Breast epithelium (tissue), 4 donors: Measurements from ENCODE around the gene PLXNA2. TPM values are rescaled to one million over a fixed set of nuclear protein-coding genes. Genes with fewer than 3 reads are reported as not detected.

Experiments used
- DNase-seq, 2 donors: peaks; one replicate each; pipeline ENCODE4 v3.0.0-alpha.2; 2019; ENCODE audit warnings: low spot score in 2 of 2
- H3K27ac ChIP-seq, 2 donors: fragments of 200-600 bp; sonication (generic) in 1 of 2; one replicate each; pipeline ENCODE4 v1.5.1; 2016 to 2019; ENCODE audit warnings: mild to moderate bottlenecking in 1 of 2
- H3K27me3 ChIP-seq, 2 donors: fragments of 200-600 bp; sonication (generic) in 1 of 2; one replicate each; pipeline versions ENCODE4 v1.5.1 to v1.6.0; 2017 to 2019; ENCODE audit warnings: control low read depth in 1 of 2, mild to moderate bottlenecking in 1 of 2
- H3K36me3 ChIP-seq: fragments of 200-600 bp; one replicate; pipeline ENCODE4 v1.5.1; 2019
- H3K4me1 ChIP-seq, 2 donors: fragments of 200-600 bp; sonication (generic); one replicate each; pipeline ENCODE4 v1.5.1; 2016 to 2019; ENCODE audit warnings: control low read depth in 1 of 2
- H3K4me3 ChIP-seq, 3 donors: fragments of 200-600 bp; sonication (generic); 1 replicate in 2 of 3; 2 replicates in 1 of 3; pipeline ENCODE4 v1.5.1; 2016 to 2019; ENCODE audit warnings: mild to moderate bottlenecking in 3 of 3, moderate library complexity in 2 of 3
- H3K9me3 ChIP-seq, 2 donors: fragments of 200-600 bp; sonication (generic) in 1 of 2; one replicate each; pipeline ENCODE4 v1.5.1; 2016 to 2019; ENCODE audit warnings: control low read depth in 1 of 2
- POLR2A ChIP-seq: fragments of 450-650 bp; IDR thresholded peaks from one replicate; pipeline ENCODE4 v1.6.1; 2016; ENCODE audit warnings: antibody characterized with exemption, mild to moderate bottlenecking, moderate library complexity
- POLR2AphosphoS5 ChIP-seq, 3 donors: sonication (generic); formaldehyde crosslinking; IDR thresholded peaks; one replicate each; pipeline ENCODE4 v1.6.1; 2017; ENCODE audit warnings: antibody characterized with exemption in 3 of 3
- intact Hi-C: fragments of 100-400 bp; cut with DNase I; formaldehyde crosslinking; loops from one replicate; pipeline ENCODE4 v1.15.1; 2023; ENCODE audit warnings: low total_unique reads
- total RNA-seq, 3 donors: library from RNA; depleted of rRNA; stranded (reverse); fragments of >200 nt; gene quantifications; one replicate each; pipeline ENCODE4 v1.1.0, GENCODE V29; 2016
- TF ChIP-seq, protein P1 (sequence below), 3 donors: fragments of 450-650 bp; IDR thresholded peaks; one replicate each; pipeline ENCODE4 v1.5.1; 2016 to 2017; ENCODE audit warnings: antibody characterized with exemption in 3 of 3, mild to moderate bottlenecking in 3 of 3, moderate library complexity in 3 of 3

The PLXNA2 gene
- total RNA-seq, 3 donors from 2014 or later, result 11.3 to 18.2 (median 11.5) TPM

DNA sequence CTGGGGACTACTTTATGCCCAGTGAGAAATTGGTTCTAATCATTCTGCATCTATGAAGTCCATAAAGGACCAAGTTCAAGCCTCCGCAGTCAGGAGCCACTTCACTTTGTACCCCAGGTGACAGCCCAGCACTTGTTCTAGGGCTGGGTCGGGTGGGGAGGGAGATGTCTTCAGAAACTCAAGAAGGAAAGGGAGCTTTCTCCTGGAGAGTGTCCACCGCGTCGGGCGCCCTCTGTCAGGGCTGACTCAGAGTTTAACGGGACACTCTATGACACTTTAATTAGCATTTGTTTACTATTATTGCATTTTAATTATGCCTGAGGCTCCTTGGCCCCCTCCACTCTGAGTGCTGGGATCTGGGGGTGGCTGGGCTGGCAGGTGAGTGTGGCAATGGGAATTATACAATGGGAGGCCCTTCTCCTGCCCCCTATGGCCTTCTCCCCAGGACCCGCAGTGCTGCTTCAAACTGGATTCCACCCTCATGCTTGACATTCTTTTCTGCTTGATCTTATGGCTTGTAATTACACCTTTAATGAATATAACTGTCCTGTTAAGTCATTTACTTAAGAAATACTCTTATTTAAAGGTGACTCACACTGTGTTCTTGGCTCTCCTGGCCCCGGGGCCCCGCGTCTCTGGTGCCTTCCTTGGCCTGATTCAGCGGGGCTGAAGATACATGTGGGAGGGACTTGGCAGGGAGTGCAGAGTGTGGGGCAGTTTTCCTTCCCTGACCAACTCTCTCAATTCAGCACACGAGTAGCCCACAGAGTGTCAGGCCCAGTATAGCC lies 136.6 kb downstream of the PLXNA2 start:
- no peaks in the 10 kb centered on the region for H3K27me3 ChIP-seq
- no peak overlapping the region for H3K4me3 ChIP-seq
- DNase-seq, result no peak
- TF ChIP-seq POLR2A (no peak), POLR2AphosphoS5 (IDR thresholded peaks at IDR 0.05) (no peak)
- TF ChIP-seq, protein P1, sequence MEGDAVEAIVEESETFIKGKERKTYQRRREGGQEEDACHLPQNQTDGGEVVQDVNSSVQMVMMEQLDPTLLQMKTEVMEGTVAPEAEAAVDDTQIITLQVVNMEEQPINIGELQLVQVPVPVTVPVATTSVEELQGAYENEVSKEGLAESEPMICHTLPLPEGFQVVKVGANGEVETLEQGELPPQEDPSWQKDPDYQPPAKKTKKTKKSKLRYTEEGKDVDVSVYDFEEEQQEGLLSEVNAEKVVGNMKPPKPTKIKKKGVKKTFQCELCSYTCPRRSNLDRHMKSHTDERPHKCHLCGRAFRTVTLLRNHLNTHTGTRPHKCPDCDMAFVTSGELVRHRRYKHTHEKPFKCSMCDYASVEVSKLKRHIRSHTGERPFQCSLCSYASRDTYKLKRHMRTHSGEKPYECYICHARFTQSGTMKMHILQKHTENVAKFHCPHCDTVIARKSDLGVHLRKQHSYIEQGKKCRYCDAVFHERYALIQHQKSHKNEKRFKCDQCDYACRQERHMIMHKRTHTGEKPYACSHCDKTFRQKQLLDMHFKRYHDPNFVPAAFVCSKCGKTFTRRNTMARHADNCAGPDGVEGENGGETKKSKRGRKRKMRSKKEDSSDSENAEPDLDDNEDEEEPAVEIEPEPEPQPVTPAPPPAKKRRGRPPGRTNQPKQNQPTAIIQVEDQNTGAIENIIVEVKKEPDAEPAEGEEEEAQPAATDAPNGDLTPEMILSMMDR (IDR thresholded peaks at IDR 0.05), result no peak
- no peaks in the 10 kb centered on the region for H3K9me3 ChIP-seq
- H3K4me1 ChIP-seq, result no peaks in the 10 kb centered on the region
- H3K36me3 ChIP-seq, result no peaks in the 10 kb centered on the region
- H3K27ac ChIP-seq, result no peak overlapping the region
- intact Hi-C loops, result no loop called here

DNA sequence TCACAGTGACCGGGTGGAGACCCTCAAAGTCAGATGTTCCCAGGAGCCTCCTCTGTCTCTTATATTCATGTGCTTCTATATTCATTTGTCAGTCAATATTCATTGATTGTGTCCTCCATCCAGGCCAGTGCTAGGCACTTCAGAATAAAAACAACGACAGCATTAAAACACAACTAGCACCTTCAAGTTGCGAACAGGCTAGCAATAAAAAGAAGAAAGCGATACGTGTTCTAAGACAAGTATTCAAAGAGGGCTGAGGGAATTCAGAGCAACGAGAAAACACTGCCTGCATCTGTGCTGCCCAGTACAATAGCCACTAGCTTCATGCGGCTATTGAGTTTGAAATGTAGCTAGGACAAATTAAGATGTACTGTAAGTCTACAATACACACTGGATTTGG lies 138.0 kb downstream of the PLXNA2 start:
- Histone ChIP-seq H3K4me1 (no peaks in the 10 kb centered on the region), H3K4me3 (no peak overlapping the region), H3K9me3 (no peaks in the 10 kb centered on the region), H3K27ac (no peak overlapping the region), H3K36me3 (no peaks in the 10 kb centered on the region), H3K27me3 (no peaks in the 10 kb centered on the region)
- DNase-seq, result no peak
- no peak for TF ChIP-seq POLR2AphosphoS5 (IDR thresholded peaks at IDR 0.05)
- TF ChIP-seq POLR2A, result no peak
- TF ChIP-seq, protein P1 (IDR thresholded peaks at IDR 0.05), result no peak
- intact Hi-C loops, result no loop called here

DNA sequence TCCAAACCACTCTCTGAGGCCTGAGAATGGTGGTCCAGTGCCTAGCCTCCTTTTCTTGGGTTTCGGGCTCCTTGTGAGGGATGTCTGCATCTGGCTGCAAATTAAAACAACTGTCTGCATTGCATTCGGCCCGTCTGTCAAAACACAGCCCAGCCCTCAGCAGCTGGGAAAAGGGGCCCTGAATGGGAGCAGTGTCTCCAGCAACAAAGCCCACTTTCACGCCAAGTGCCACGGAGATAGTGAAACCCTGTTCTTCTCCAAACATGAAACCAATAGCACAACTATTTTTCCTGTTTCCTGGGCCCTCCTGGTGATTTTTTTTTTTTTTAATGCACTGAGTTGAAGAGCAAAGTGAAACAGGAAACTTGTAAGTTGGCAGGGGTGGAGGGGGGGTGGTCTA lies 138.4 kb downstream of the PLXNA2 start:
- H3K27me3 ChIP-seq, result no peaks in the 10 kb centered on the region
- no peaks in the 10 kb centered on the region for H3K4me1 ChIP-seq
- no peak for DNase-seq
- no peak for TF ChIP-seq POLR2AphosphoS5 (IDR thresholded peaks at IDR 0.05)
- no peaks in the 10 kb centered on the region for H3K36me3 ChIP-seq
- no peak overlapping the region for H3K4me3 ChIP-seq
- intact Hi-C loops, result no loop called here
- H3K9me3 ChIP-seq, result no peaks in the 10 kb centered on the region
- H3K27ac ChIP-seq, result no peak overlapping the region

DNA sequence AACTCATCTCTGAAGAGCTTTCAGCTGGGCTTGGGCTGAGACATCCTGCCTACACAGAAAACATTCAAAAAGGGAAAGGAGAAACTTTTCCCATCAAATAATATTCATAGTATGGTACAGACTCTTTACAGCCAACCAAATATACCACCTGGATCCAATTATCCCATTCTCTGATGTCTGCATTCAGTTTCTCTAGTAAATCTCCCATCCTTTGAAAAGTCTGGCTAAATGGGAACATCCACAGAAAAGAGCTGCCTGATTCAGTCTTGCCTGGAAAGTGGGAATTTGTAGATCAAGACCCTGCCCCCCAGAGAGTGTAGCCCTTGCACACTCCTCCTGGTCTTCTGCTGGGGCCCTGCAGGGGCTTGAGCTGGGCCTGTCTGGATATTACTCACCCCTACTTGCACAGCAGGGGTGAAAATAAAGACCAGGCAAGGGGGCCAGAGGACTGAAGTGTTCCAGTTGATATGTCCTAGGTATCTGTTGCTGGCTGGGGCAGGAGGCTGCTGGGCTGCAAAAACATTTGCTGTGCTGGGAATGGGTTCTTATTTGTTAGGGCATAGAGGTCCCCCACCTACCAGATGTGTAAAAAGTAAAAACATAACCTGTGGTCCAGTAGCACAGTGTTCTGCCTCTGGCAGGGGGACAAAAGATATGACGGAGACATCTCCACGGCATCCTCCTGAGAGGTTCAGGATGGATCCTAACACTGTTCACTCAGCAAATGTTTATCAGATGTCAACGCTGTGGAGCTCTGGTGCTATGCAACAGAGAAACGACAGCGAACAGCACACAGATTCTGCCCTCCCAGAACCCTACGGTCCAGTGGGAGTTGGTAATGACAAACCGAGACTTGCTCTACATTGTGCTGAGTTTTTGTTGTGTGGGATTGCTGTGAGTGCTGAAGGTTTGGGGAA lies 140.3 kb downstream of the PLXNA2 start:
- Histone ChIP-seq H3K4me1 (no peaks in the 10 kb centered on the region), H3K4me3 (no peak overlapping the region), H3K27me3 (no peaks in the 10 kb centered on the region), H3K27ac (no peak overlapping the region), H3K9me3 (no peaks in the 10 kb centered on the region), H3K36me3 (no peaks in the 10 kb centered on the region)
- no peak for DNase-seq
- TF ChIP-seq POLR2AphosphoS5 (IDR thresholded peaks at IDR 0.05), result no peak
- TF ChIP-seq POLR2A, result no peak
- TF ChIP-seq, protein P1 (IDR thresholded peaks at IDR 0.05), result no peak
- intact Hi-C loops, result no loop called here

DNA sequence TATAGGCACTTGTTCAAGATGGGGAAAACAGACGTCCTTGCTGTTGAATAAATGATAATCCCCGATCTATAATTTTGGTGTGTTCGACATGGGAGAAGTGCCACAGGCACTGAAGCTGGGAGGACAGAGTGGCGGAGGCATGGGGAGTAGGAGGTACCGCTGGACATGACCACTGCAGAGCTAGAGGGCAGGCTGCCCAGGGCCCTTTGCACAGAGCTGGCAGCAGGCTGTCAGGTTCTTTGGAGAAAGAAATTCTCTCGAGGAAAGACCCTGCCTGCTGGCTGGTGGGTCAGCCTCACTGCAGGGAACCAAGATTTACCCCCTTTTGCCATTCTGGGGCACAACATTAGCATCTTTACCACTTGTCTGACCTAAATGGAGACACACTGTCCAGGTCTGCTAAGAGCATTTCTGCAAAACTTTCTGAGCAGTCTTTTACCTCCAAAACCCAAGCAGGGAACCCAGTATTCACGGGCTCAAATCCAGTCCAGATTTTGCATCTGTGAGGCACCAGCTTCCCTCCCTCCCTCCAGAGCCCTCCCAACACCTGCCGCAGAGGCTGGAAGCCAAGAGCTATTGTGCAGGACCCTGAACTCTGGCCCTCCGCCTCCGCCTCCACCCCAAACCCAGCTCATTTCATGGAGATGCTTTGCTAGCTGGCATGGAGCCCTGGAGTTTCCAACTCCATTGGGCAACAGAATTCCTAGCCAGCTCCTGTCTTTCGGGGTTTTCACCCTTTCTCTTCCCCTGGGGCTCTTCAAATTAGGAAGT lies 142.3 kb downstream of the PLXNA2 start:
- intact Hi-C loops, result no loop called here
- no peak overlapping the region for H3K27ac ChIP-seq
- DNase-seq, result no peak

More for the DNA sequence above, 142.3 kb downstream of the PLXNA2 start:
- H3K4me1 ChIP-seq, result no peaks in the 10 kb centered on the region
- H3K36me3 ChIP-seq, result no peaks in the 10 kb centered on the region
- no peaks in the 10 kb centered on the region for H3K9me3 ChIP-seq
- no peak overlapping the region for H3K4me3 ChIP-seq
- no peaks in the 10 kb centered on the region for H3K27me3 ChIP-seq
- TF ChIP-seq POLR2AphosphoS5 (IDR thresholded peaks at IDR 0.05), result no peak
- TF ChIP-seq, protein P1 (IDR thresholded peaks at IDR 0.05), result no peak
- no peak for TF ChIP-seq POLR2A
